Activated CD4-positive, alpha-beta T cell treated with anti-CD3 and anti-CD28 coated beads for 36 hours (primary cell): ENCODE results near the gene PIGM. TPM values are rescaled to one million over a fixed set of nuclear protein-coding genes. Genes with fewer than 3 reads are reported as not detected.

Source experiments
- ATAC-seq: fragments of 200-7000 bp; cut with Tn5 transposase; one replicate; pipeline ENCODE4 v1.10.0; 2021; ENCODE audit warnings: mild to moderate bottlenecking, moderate library complexity
- CTCF ChIA-PET: fragments of 350-600 bp; sonication (Branson Sonifier 250); formaldehyde crosslinking; loops from one replicate; lab custom pipeline; 2021; ENCODE audit warnings: antibody characterized with exemption; lab: Charles Lee
- POLR2A ChIA-PET: fragments of 350-600 bp; sonication (Branson Sonifier 250); formaldehyde crosslinking; loops from one replicate; lab custom pipeline; 2021; ENCODE audit warnings: antibody characterized with exemption, inconsistent platforms; lab: Charles Lee
- DNase-seq: peaks from one replicate; pipeline ENCODE4 v3.0.0-alpha.2; 2020
- H3K27ac Mint-ChIP-seq: one replicate; pipeline ENCODE4 v1.8.0; 2021; ENCODE audit warnings: mixed read lengths
- H3K27me3 Mint-ChIP-seq: one replicate; pipeline ENCODE4 v1.8.0; 2021; ENCODE audit warnings: mixed read lengths
- H3K36me3 Mint-ChIP-seq: one replicate; pipeline ENCODE4 v1.8.0; 2021; ENCODE audit warnings: low read depth, mixed read lengths
- H3K4me1 Mint-ChIP-seq: one replicate; pipeline ENCODE4 v1.8.0; 2021; ENCODE audit warnings: mixed read lengths
- H3K4me3 Mint-ChIP-seq: one replicate; pipeline ENCODE4 v1.8.0; 2021; ENCODE audit warnings: mild to moderate bottlenecking, moderate library complexity, mixed read lengths
- H3K9me3 Mint-ChIP-seq: one replicate; pipeline ENCODE4 v1.8.0; 2021; ENCODE audit warnings: low read depth, mixed read lengths
- intact Hi-C, 2 experiments: fragments of 100-400 bp; cut with DNase I in 1 of 2; cut with micrococcal nuclease in 1 of 2; formaldehyde crosslinking; loops; one replicate each; pipeline versions ENCODE4 v1.14.2 to v1.15.1; 2022 to 2024; cut with DNase I, micrococcal nuclease
- total RNA-seq, 2 experiments: library from RNA; stranded (reverse); gene quantifications; one replicate each; pipeline ENCODE4 v1.2.3, GENCODE V29; 2021

PIGM gene
- total RNA-seq, 2 experiments from 2014 or later: 4.3 to 4.7 TPM

DNA sequence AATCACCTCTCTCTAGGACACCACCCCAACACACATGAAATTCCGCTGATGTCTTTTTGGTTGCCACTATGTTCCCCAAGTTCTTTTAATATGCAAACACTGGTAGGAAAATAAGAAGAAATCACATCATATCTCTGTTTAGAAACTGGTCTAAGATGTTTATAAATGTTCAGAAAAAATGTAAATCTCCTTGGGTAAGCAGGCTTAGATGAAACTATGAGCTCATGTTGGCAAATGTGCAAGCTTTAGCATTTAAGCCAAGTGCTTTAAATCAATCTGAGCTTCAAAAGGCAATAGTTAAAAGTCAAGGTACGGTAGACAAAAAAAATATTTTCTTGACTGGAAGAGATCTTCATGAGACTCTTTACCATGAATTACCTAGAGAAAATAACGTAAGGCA lies 52.5 kb downstream of the PIGM start:
- POLR2A ChIA-PET: no interaction called here
- intact Hi-C loops: no loop called here
- no peaks in the 10 kb centered on the region for H3K36me3 Mint-ChIP-seq
- CTCF ChIA-PET: interaction anchor here (0.7 to 1.2 kb wide), 3 partner anchors 40 to 711 kb away, joined by 3 to 6 read pairs (median 5); no protein-coding TSS in a partner anchor
- DNase-seq: no peak
- no peaks in the 10 kb centered on the region for H3K9me3 Mint-ChIP-seq
- peaks cover 34% of the 10 kb centered on the region for H3K27me3 Mint-ChIP-seq
- H3K4me3 Mint-ChIP-seq: no peak overlapping the region
- no peak overlapping the region for H3K27ac Mint-ChIP-seq
- H3K4me1 Mint-ChIP-seq: no peaks in the 10 kb centered on the region
- no peak for ATAC-seq

DNA sequence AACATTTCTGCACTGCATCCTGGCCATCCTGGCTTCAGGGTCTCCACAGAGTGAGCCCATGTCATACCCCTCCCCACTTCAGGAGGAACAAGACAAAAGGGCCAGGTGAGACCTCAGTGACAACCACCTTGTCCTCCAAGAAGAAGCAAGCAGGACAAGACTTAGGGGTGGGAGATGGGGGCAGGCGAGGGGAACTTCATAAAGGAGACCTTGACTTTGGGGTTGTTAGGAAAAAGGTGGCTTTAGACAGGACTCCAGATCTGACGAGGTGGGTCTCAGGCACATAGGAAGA lies 53.7 kb downstream of the PIGM start:
- no peak for DNase-seq
- peaks cover 28% of the 10 kb centered on the region for H3K27me3 Mint-ChIP-seq
- no peak overlapping the region for H3K27ac Mint-ChIP-seq
- H3K4me3 Mint-ChIP-seq: no peak overlapping the region
- no peaks in the 10 kb centered on the region for H3K9me3 Mint-ChIP-seq
- ATAC-seq: no peak
- intact Hi-C loops: no loop called here
- POLR2A ChIA-PET: no interaction called here
- CTCF ChIA-PET: no interaction called here
- H3K36me3 Mint-ChIP-seq: no peaks in the 10 kb centered on the region
- H3K4me1 Mint-ChIP-seq: no peaks in the 10 kb centered on the region

DNA sequence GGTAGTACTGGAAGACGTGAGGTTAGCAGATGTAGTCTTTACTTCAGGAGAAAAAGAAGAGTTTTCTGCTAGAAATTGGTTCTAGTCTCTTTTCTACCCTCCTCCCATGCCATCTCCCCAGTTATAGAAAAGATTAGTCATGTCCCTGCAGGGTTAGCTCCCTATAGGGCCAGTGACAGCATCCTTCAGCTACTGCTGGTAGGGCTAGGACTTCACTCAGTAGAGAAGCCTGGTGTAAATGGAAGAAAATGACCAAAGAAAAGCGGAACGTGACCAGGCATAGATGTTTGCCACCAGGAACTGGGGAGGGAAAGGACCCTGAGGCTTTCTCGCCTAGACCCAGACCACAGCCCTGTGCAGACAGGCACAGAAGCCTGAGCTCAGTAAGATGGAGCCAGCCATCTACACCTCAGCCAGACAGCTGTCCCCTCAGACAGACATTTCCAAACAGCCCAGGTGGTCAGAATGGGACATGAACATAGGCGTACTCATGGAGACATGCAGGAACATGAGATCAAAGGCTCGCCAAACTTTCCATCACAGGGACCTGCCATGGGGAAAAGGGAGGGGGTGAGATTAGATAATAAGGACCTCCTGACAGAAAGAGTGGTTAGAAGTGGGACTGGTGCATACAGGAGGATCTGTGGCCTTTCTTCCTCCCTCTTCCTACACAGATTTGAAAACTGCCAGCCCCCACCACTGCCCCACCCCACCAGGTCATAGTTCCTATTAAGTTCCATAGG lies 54.3 kb downstream of the PIGM start:
- Mint-ChIP-seq H3K36me3 (no peaks in the 10 kb centered on the region), H3K4me3 (no peak overlapping the region), H3K27ac (no peak overlapping the region), H3K27me3 (peaks cover 26% of the 10 kb centered on the region), H3K9me3 (no peaks in the 10 kb centered on the region), H3K4me1 (no peaks in the 10 kb centered on the region)
- no peak for DNase-seq
- no peak for ATAC-seq
- intact Hi-C loops: no loop called here
- POLR2A ChIA-PET: no interaction called here
- CTCF ChIA-PET: interaction anchor here (0.5 to 1.5 kb wide), 3 partner anchors 28 to 179 kb away, joined by 3 read pairs; no protein-coding TSS in a partner anchor

Other genes starting within 250 kb of the PIGM start
- gene FCRL6, start 229.6 kb downstream of the PIGM start, total RNA-seq: not detected
- gene SLAMF8, start 205.1 kb downstream of the PIGM start, total RNA-seq: under 1 TPM; 0.39 to 0.70 TPM
- gene VSIG8, start 169.3 kb downstream of the PIGM start, total RNA-seq: under 1 TPM in 1 of 2 experiments, not detected in 1; 0.11 TPM
- gene CFAP45, start 131.8 kb downstream of the PIGM start, total RNA-seq: 1 to 10 TPM in 1 of 2 experiments, under 1 TPM in 1; 0.98 to 1.1 TPM
- gene TAGLN2, start 106.5 kb downstream of the PIGM start, total RNA-seq: 100 to 1,000 TPM; 410 to 495 TPM
- under 1 TPM in 1 of 2 experiments, not detected in 1; 0.07 TPM for gene IGSF9, start 86.4 kb downstream of the PIGM start, total RNA-seq
- gene SLAMF9, start 77.8 kb downstream of the PIGM start, total RNA-seq: not detected
- under 1 TPM; 0.11 TPM for gene KCNJ10, start 38.2 kb upstream of the PIGM start, total RNA-seq
- gene KCNJ9, start 49.5 kb upstream of the PIGM start, total RNA-seq: under 1 TPM; 0.04 to 0.05 TPM
- 10 to 100 TPM; 29.2 to 33.8 TPM for gene IGSF8, start 66.6 kb upstream of the PIGM start, total RNA-seq
- gene ATP1A2, start 83.8 kb upstream of the PIGM start, total RNA-seq: not detected
- not detected for gene ATP1A4, start 119.6 kb upstream of the PIGM start, total RNA-seq
- gene CASQ1, start 158.6 kb upstream of the PIGM start, total RNA-seq: not detected
- gene PEA15, start 173.4 kb upstream of the PIGM start, total RNA-seq: 10 to 100 TPM; 42.5 to 63.4 TPM
- 100 to 1,000 TPM; 116 to 135 TPM for gene DCAF8, start 230.6 kb upstream of the PIGM start, total RNA-seq